Endothelial cell of umbilical vein (primary cell): ENCODE measurements around the gene DDX54. TPM values are rescaled to one million over a fixed set of nuclear protein-coding genes. Genes with fewer than 3 reads are reported as not detected.

Source experiments
- BruUV-seq: library from RNA; stranded (reverse); fragments of 400-500 nt; replicated peaks from 2 replicates; lab custom pipeline; 2021; lab: Mats Ljungman, UMichigan
- CTCF ChIA-PET: fragments of 300-600, 350-600 bp; sonication (Branson Sonifier 250); formaldehyde crosslinking; loops from one replicate; lab custom pipeline; 2021; ENCODE audit warnings: antibody characterized with exemption, inconsistent platforms; lab: Charles Lee
- POLR2A ChIA-PET: fragments of 300-600, 350-600 bp; sonication (Branson Sonifier 250); formaldehyde crosslinking; loops from one replicate; lab custom pipeline; 2021; ENCODE audit warnings: antibody characterized with exemption, inconsistent platforms; lab: Charles Lee
- DNase-seq: peaks from one replicate; pipeline ENCODE4 v3.0.0-alpha.2; 2011; ENCODE audit warnings: low read depth, low spot score
- FAIRE-seq: peaks from 2 replicates; lab custom pipeline; 2011; peaks lifted over from hg19 to GRCh38; lab: Jason Lieb, UNC
- H2AFZ ChIP-seq: 2 replicates; pipeline ENCODE4 v1.6.0; 2012; ENCODE audit warnings: low read depth, low read length, control low read depth, inconsistent platforms
- H3K27ac ChIP-seq: 2 replicates; pipeline ENCODE4 v1.5.1; 2011; ENCODE audit warnings: low read depth, mild to moderate bottlenecking, control low read depth, low read length, moderate library complexity; ENCODE audit not compliant: insufficient read depth
- H3K27me3 ChIP-seq, 2 experiments: 2 replicates each; pipeline versions ENCODE4 v1.6.0 to v1.6.1; 2011; ENCODE audit warnings: low read length in 2 of 2, mixed read lengths in 1 of 2; ENCODE audit not compliant: control insufficient read depth in 2 of 2, insufficient read depth in 2 of 2
- H3K36me3 ChIP-seq, 2 experiments: 2 replicates in 1 of 2; 3 replicates in 1 of 2; pipeline ENCODE4 v1.5.1; 2011; ENCODE audit warnings: low read length in 2 of 2, mild to moderate bottlenecking in 1 of 2, moderate library complexity in 1 of 2; ENCODE audit not compliant: control insufficient read depth in 2 of 2, insufficient read depth in 2 of 2; ENCODE audit errors: extremely low read depth in 1 of 2
- H3K4me1 ChIP-seq: 3 replicates; pipeline ENCODE4 v1.5.1; 2011; ENCODE audit warnings: mild to moderate bottlenecking, low read length; ENCODE audit not compliant: control insufficient read depth, insufficient read depth; ENCODE audit errors: extremely low read depth
- H3K4me2 ChIP-seq: 2 replicates; pipeline ENCODE4 v1.6.1; 2011; ENCODE audit warnings: low read length, control low read depth, mixed read lengths; ENCODE audit not compliant: insufficient read depth
- H3K4me3 ChIP-seq, 3 experiments: fragments of 200-600 bp in 1 of 3; sonication (generic), shearing (Covaris generic) in 1 of 3; replicated peaks in 1 of 3; 2 replicates each; pipeline ENCODE4 v1.5.1; 2011 to 2016; ENCODE audit warnings: control low read depth in 3 of 3, low read length in 3 of 3, mild to moderate bottlenecking in 2 of 3, inconsistent platforms in 1 of 3, low read depth in 1 of 3, moderate library complexity in 1 of 3; ENCODE audit not compliant: insufficient read depth in 1 of 3
- H3K79me2 ChIP-seq: 2 replicates; pipeline ENCODE4 v1.6.0; 2012; ENCODE audit warnings: low read length, inconsistent platforms; ENCODE audit not compliant: control insufficient read depth, insufficient read depth
- H3K9ac ChIP-seq: replicated peaks from 2 replicates; pipeline ENCODE3; 2011; ENCODE audit warnings: low read length, control low read depth; ENCODE audit not compliant: insufficient read depth; ENCODE audit errors: extremely low read depth
- H3K9me1 ChIP-seq: replicated peaks from 3 replicates; pipeline ENCODE4 v1.6.0; 2011; ENCODE audit warnings: mild to moderate bottlenecking, low read length; ENCODE audit not compliant: control insufficient read depth, insufficient read depth; ENCODE audit errors: extremely low read depth
- H3K9me3 ChIP-seq: replicated peaks from 2 replicates; pipeline ENCODE4 v1.5.1; 2012; ENCODE audit warnings: low read length, inconsistent platforms; ENCODE audit not compliant: control insufficient read depth, insufficient read depth
- H4K20me1 ChIP-seq: replicated peaks from 2 replicates; pipeline ENCODE3; 2011; ENCODE audit warnings: mild to moderate bottlenecking, low read length; ENCODE audit not compliant: control insufficient read depth, insufficient read depth; ENCODE audit errors: extremely low read depth
- EZH2 ChIP-seq: IDR thresholded peaks from 2 replicates; pipeline ENCODE4 v1.6.1; 2012; ENCODE audit warnings: borderline replicate concordance, low read depth, mild to moderate bottlenecking, moderate library complexity, low read length, inconsistent platforms; ENCODE audit not compliant: severe bottlenecking
- FOS ChIP-seq: IDR thresholded peaks from 2 replicates; pipeline ENCODE4 v1.6.1; 2011; ENCODE audit warnings: mild to moderate bottlenecking, low read length, moderate library complexity, borderline replicate concordance; ENCODE audit not compliant: insufficient read depth
- GATA2 ChIP-seq: IDR thresholded peaks from 2 replicates; pipeline ENCODE4 v1.7.0; 2011; ENCODE audit warnings: low read depth, mild to moderate bottlenecking, moderate library complexity, mixed read lengths, low read length; ENCODE audit not compliant: insufficient read length, insufficient read depth
- JUN ChIP-seq: IDR thresholded peaks from 2 replicates; pipeline ENCODE4 v1.6.1; 2011; ENCODE audit warnings: borderline replicate concordance, low read depth; ENCODE audit not compliant: insufficient read length, insufficient read depth
- MYC ChIP-seq: IDR thresholded peaks from one replicate; pipeline ENCODE4 v1.6.1; 2011; ENCODE audit warnings: mild to moderate bottlenecking, low read depth, low read length
- POLR2A ChIP-seq: IDR thresholded peaks from 2 replicates; pipeline ENCODE4 v1.6.1; 2012; ENCODE audit warnings: low read depth, mild to moderate bottlenecking, control low read depth, low read length
- POLR2AphosphoS5 ChIP-seq: IDR thresholded peaks from 2 replicates; pipeline ENCODE4 v1.6.1; 2012; ENCODE audit warnings: low read depth, mild to moderate bottlenecking, control low read depth, low read length, moderate library complexity; ENCODE audit not compliant: insufficient read depth
- dilution Hi-C: fragments of 300-500 bp; cut with MboI; formaldehyde crosslinking; loops from one replicate; pipeline ENCODE4 v1.15.0; 2019; ENCODE audit warnings: low sequenced_read_pairs; ENCODE audit not compliant: extremely low pct_ligation_motif_present
- intact Hi-C: fragments of 100-400 bp; cut with micrococcal nuclease; formaldehyde crosslinking; loops from one replicate; pipeline ENCODE4 v1.10.0; 2022
- polyA plus RNA-seq, 4 experiments: library from polyadenylated mRNA; depleted of rRNA in 3 of 4; stranded (reverse) in 3 of 4; unstranded in 1 of 4; fragments of >200 nt; gene quantifications; 2 replicates each; pipeline versions ENCODE4 v1.2.1 to v1.2.3, GENCODE V29; 2011 to 2012; ENCODE audit warnings: missing spikeins in 1 of 4
- total RNA-seq: library from RNA; stranded (reverse); gene quantifications from 2 replicates; pipeline ENCODE4 v1.2.3, GENCODE V29; 2021
- TF ChIP-seq, protein P1 (sequence below), 2 donors: IDR thresholded peaks; 1 replicate in 1 of 2; 2 replicates in 1 of 2; pipeline ENCODE4 v1.5.1; 2011; ENCODE audit warnings: low read length in 2 of 2, mild to moderate bottlenecking in 2 of 2, moderate library complexity in 2 of 2, control low read depth in 1 of 2, inconsistent platforms in 1 of 2, low read depth in 1 of 2; ENCODE audit not compliant: insufficient read depth in 1 of 2; ENCODE audit errors: extremely low read depth in 1 of 2
- TF ChIP-seq, protein P2 (sequence below): IDR thresholded peaks from 2 replicates; pipeline ENCODE4 v1.6.1; 2011; ENCODE audit not compliant: insufficient read depth, insufficient read length

Gene DDX54
- total and polyA plus RNA-seq, 2 donors (not counting 3 experiments of a cell fraction or from before 2014, with no cell fraction given) = 54.1 to 90.0 TPM

DNA sequence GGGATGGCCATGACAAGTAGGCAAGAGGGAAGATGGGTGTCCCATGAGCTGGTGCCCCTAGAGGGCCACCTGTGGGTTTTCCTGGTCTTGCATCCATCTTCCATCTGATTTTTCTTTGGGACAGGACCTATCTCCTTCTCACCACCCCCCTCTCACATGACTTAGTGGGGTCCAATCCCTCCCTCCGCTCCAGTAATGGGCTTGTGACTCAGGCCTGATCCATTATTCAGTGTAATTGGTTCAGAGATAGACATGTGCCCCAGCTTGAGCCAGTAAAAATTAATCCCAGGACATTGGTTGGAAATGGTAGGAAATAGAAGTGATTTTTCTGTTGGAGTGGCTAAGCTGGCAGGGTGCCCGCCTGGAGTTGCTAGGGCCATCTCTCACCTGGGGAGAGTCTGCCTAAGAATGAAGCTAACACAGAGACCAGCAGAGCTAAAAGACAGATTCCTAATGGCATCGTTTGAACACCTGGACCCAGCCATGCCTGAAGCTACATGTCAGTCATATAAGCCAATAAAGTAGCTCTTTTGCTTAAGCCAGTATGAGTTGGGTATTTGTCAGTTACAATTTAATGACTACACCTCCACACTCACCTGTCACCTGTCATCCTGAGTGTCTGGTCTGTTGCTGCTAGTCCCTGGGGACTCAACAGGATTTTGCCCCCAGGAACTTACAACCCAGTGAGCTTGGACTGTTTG lies 64.5 kb downstream of the DDX54 start:
- Histone ChIP-seq H3K27ac (no peak overlapping the region), H3K9me1 (no peaks in the 10 kb centered on the region), H3K4me1 (no peaks in the 10 kb centered on the region), H3K27me3 (no peaks in the 10 kb centered on the region), H3K79me2 (no peaks in the 10 kb centered on the region), H4K20me1 (no peaks in the 10 kb centered on the region), H3K9me3 (no peaks in the 10 kb centered on the region), H3K36me3 (no peaks in the 10 kb centered on the region), H3K4me3 (no peak overlapping the region), H2AFZ (no peak overlapping the region), H3K4me2 (no peak overlapping the region), H3K9ac (no peak overlapping the region)
- CTCF ChIA-PET = interaction anchor here (1.5 kb wide), 1 partner anchor 128 kb away, joined by 5 read pairs; no protein-coding TSS in a partner anchor
- POLR2A ChIA-PET = no interaction called here
- BruUV-seq = no TSS peak
- dilution Hi-C loops (no loop called here), intact Hi-C loops (no loop called here)
- FAIRE-seq (no peak), DNase-seq (no peak)
- TF ChIP-seq FOS (no peak), JUN (no peak), GATA2 (no peak), EZH2 (no peak), MYC (no peak), POLR2AphosphoS5 (no peak), POLR2A (no peak)
- TF ChIP-seq, protein P1, sequence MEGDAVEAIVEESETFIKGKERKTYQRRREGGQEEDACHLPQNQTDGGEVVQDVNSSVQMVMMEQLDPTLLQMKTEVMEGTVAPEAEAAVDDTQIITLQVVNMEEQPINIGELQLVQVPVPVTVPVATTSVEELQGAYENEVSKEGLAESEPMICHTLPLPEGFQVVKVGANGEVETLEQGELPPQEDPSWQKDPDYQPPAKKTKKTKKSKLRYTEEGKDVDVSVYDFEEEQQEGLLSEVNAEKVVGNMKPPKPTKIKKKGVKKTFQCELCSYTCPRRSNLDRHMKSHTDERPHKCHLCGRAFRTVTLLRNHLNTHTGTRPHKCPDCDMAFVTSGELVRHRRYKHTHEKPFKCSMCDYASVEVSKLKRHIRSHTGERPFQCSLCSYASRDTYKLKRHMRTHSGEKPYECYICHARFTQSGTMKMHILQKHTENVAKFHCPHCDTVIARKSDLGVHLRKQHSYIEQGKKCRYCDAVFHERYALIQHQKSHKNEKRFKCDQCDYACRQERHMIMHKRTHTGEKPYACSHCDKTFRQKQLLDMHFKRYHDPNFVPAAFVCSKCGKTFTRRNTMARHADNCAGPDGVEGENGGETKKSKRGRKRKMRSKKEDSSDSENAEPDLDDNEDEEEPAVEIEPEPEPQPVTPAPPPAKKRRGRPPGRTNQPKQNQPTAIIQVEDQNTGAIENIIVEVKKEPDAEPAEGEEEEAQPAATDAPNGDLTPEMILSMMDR (IDR thresholded peaks at IDR 0.05; ENCODE audit: extremely low read depth in 1 of 2, insufficient read depth in 1 of 2, low read depth in 1 of 2, low read length in 2 of 2) = no peak
- TF ChIP-seq, protein P2, sequence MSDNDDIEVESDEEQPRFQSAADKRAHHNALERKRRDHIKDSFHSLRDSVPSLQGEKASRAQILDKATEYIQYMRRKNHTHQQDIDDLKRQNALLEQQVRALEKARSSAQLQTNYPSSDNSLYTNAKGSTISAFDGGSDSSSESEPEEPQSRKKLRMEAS = no peak
